ENCODE results near the gene TMEM205.
"Not testable (repeated sequence)": the region's sequence is repeated elsewhere in the genome, so short reads cannot be mapped to it uniquely, and the experiment has no call there.

The TMEM205 gene

DNA sequence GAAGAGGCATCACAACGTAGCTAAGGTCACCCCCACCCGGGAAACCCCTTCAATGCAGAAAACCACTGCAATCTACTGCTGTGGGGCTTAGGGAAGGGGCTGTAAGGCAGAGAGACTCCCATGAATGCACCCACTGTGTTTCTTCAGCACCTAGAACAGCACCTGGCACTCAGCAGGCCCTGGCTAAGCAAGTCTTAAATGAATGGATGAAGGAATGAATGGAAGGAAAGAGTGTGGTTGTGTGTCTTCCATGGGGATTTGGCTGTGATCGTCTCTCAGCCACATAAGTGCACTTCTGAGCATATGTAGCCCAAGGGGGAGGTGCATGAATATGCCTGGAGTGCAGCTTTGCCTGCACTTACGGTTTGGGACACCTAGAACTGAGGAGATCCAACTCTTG is 3.1 kb upstream of the TMEM205 start:
- Histone ChIP-seq H3K9me3 (no peaks in the 10 kb centered on the region), H3K36me3 (peaks cover 0 to 9% (median 7%) of the 10 kb centered on the region in 3 donors), H3K4me1 (peaks cover 0 to 27% (median 20%) of the 10 kb centered on the region in 4 donors), H3K27ac (no peak overlapping the region), H3K27me3 (no peaks in the 10 kb centered on the region), H3K4me3 (no peak overlapping the region)
- DNase-seq = no peak
- TF ChIP-seq, protein P1, sequence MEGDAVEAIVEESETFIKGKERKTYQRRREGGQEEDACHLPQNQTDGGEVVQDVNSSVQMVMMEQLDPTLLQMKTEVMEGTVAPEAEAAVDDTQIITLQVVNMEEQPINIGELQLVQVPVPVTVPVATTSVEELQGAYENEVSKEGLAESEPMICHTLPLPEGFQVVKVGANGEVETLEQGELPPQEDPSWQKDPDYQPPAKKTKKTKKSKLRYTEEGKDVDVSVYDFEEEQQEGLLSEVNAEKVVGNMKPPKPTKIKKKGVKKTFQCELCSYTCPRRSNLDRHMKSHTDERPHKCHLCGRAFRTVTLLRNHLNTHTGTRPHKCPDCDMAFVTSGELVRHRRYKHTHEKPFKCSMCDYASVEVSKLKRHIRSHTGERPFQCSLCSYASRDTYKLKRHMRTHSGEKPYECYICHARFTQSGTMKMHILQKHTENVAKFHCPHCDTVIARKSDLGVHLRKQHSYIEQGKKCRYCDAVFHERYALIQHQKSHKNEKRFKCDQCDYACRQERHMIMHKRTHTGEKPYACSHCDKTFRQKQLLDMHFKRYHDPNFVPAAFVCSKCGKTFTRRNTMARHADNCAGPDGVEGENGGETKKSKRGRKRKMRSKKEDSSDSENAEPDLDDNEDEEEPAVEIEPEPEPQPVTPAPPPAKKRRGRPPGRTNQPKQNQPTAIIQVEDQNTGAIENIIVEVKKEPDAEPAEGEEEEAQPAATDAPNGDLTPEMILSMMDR (IDR thresholded peaks at IDR 0.05) = no peak
- intact Hi-C loops (cut with DNase I; ENCODE audit: low total_unique reads) = loop anchor here (5.0 kb wide), 1 partner anchor 33 kb away; the partner anchor contains the start of gene EPOR

DNA sequence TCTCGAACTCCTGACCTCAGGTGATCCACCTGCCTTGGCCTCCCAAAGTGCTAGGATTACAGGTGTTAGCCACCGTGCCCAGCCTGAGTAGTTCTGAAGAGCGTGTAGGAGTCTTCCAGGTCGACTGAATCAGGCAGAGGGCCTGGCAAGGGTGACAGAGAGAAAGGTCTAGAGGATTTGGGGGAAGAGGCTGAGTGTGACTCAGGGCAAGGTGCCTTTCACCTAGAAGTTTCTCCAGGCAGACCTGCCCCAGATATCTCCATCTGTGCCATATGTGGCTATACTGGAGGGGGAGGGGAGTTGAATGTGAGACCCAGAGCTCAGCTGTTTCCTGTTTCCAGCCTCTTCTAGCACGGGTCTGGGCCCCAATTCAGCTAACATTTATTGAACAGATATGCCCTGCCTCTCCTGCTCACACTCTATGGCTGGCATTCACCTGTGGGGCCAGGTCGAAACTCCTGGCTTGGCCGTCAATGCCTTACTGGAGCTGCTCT is 1.5 kb upstream of the TMEM205 start:
- peaks cover 0 to 12% (median 9%) of the 10 kb centered on the region in 3 donors for H3K36me3 ChIP-seq
- TF ChIP-seq, protein P1 (IDR thresholded peaks at IDR 0.05) = no peak
- H3K4me3 ChIP-seq = no peak overlapping the region
- DNase-seq = no peak
- no peaks in the 10 kb centered on the region for H3K9me3 ChIP-seq
- intact Hi-C loops (cut with DNase I; ENCODE audit: low total_unique reads) = loop anchor here (5.0 kb wide), 1 partner anchor 35 kb away; the partner anchor contains the start of gene EPOR
- peaks cover 0 to 37% (median 32%) of the 10 kb centered on the region in 4 donors for H3K4me1 ChIP-seq
- H3K27me3 ChIP-seq = no peaks in the 10 kb centered on the region
- peak overlapping the region; percentile 88 to 94 for H3K27ac ChIP-seq

DNA sequence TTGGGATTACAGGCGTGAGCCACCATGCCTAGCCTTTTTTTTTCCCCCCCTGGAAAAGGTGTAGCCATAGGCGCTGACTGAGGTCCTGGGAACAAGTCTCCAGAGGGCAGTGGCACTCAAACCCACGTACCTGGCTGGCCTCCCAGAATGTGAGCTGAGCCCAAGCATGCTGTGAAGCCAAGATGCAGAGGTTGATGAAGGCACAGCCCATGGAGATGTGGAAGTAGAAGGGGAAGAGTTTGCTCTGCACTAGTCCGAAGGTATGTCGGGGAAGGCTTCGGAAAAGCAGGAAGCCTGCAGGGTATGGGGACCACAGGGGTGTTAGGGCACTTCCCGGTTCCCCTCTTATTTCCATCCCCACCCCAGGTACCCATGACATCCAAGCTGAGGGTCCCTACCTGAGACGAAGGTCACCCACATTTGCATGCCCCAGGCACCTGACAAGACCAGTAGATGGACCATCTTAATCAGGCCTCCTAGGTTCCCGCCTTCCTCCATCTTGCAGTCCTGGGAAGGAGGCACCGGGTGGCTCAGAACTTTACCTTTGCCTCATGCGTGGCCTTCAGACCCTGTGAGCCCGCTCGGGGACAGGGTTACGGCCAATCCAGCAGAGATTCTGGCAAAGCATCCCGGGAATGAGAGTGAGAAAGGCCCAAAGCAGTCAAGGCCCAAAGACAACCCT is 805 bp downstream of the TMEM205 start:
- Histone ChIP-seq H3K27me3 (no peaks in the 10 kb centered on the region), H3K36me3 (peaks cover 0 to 24% (median 14%) of the 10 kb centered on the region in 3 donors), H3K4me3 (peak overlapping the region; percentile 83 to 85), H3K4me1 (peaks cover 0 to 37% (median 32%) of the 10 kb centered on the region in 4 donors), H3K27ac (peak overlapping the region; percentile 88 to 94), H3K9me3 (no peaks in the 10 kb centered on the region)
- TF ChIP-seq, protein P1 (IDR thresholded peaks at IDR 0.05) = no peak
- intact Hi-C loops (cut with DNase I; ENCODE audit: low total_unique reads) = loop anchor here (5.0 kb wide), 1 partner anchor 37 kb away; the partner anchor contains the start of gene EPOR
- no peak for DNase-seq

DNA sequence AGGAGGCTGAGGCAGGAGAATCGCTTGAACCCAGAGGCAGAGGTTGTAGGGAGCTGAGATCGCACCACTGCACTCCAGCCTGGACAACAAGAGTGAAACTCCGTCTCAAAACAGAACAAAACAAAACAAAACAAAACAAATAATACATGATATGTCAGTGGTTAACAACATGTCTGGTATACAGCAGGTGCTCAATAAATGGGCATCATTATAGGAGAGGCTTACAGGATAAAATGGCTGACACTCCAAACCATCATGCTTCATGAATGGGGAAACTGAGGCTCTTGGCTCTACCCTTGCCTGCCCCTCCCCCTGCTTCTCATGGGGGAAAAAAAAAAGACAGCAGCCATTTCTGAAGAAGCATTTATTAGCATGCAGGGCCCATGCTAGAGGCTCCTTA is 3.6 kb downstream of the TMEM205 start:
- Histone ChIP-seq H3K27me3 (no peaks in the 10 kb centered on the region), H3K27ac (no peak overlapping the region), H3K4me1 (peaks cover 0 to 58% (median 47%) of the 10 kb centered on the region in 4 donors), H3K9me3 (no peaks in the 10 kb centered on the region), H3K36me3 (peaks cover 0 to 17% (median 5%) of the 10 kb centered on the region in 3 donors), H3K4me3 (no peak overlapping the region)
- intact Hi-C loops (cut with DNase I; ENCODE audit: low total_unique reads) = no loop called here
- TF ChIP-seq, protein P1 (IDR thresholded peaks at IDR 0.05) = no peak
- no peak for DNase-seq

DNA sequence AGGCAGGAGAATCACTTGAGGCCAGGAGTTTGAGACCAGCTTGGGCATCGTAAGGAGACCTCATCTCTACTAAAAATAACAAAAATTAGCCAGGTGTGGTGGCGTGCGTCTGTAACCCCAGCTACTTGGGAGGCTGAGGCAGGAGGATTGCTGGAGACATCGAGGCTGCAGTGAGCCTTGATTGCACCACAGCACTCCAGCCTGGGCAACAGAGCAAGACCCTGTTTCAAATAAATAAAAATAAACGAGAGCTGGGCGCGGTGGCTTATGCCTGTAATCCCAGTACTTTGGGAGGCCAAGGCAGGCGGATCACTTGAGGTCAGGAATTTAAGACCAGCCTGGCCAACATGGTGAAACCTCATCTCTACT is 6.0 kb downstream of the TMEM205 start:
- H3K4me3 ChIP-seq = peak overlapping the region; percentile 67 to 89
- DNase-seq; H3K27me3 ChIP-seq; H3K9me3 ChIP-seq; intact Hi-C loops (cut with DNase I; ENCODE audit: low total_unique reads): not testable (repeated sequence)
- peak overlapping the region; percentile 80 to 81 for H3K27ac ChIP-seq
- H3K4me1 ChIP-seq = peaks cover 0 to 46% (median 34%) of the 10 kb centered on the region in 4 donors
- peaks cover 16 to 40% (median 22%) of the 10 kb centered on the region in 3 donors for H3K36me3 ChIP-seq

All from tibial artery (tissue), 4 donors.